ENCODE data around the gene FXYD3.

GRCh38 chr19:35070471-35070870 lies 45.2 kb upstream of the FXYD3 start:
- no peak for TF ChIP-seq CTCF (IDR thresholded peaks at IDR 0.05; ENCODE audit: low read depth, low read length, missing input control)
- no peak for TF ChIP-seq GABPA (IDR thresholded peaks at IDR 0.05 in 1 of 2, conservative IDR thresholded peaks at IDR 0.05 in 1 of 2)
- TF ChIP-seq RAD21 (IDR thresholded peaks at IDR 0.05) = no peak
- TF ChIP-seq YY1 (IDR thresholded peaks at IDR 0.05) = no peak
- TF ChIP-seq, protein P1, sequence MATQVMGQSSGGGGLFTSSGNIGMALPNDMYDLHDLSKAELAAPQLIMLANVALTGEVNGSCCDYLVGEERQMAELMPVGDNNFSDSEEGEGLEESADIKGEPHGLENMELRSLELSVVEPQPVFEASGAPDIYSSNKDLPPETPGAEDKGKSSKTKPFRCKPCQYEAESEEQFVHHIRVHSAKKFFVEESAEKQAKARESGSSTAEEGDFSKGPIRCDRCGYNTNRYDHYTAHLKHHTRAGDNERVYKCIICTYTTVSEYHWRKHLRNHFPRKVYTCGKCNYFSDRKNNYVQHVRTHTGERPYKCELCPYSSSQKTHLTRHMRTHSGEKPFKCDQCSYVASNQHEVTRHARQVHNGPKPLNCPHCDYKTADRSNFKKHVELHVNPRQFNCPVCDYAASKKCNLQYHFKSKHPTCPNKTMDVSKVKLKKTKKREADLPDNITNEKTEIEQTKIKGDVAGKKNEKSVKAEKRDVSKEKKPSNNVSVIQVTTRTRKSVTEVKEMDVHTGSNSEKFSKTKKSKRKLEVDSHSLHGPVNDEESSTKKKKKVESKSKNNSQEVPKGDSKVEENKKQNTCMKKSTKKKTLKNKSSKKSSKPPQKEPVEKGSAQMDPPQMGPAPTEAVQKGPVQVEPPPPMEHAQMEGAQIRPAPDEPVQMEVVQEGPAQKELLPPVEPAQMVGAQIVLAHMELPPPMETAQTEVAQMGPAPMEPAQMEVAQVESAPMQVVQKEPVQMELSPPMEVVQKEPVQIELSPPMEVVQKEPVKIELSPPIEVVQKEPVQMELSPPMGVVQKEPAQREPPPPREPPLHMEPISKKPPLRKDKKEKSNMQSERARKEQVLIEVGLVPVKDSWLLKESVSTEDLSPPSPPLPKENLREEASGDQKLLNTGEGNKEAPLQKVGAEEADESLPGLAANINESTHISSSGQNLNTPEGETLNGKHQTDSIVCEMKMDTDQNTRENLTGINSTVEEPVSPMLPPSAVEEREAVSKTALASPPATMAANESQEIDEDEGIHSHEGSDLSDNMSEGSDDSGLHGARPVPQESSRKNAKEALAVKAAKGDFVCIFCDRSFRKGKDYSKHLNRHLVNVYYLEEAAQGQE (IDR thresholded peaks at IDR 0.05) = no peak
- no peak for TF ChIP-seq JUND (IDR thresholded peaks at IDR 0.05)
- TF ChIP-seq ZBTB33 (IDR thresholded peaks at IDR 0.05) = no peak

Measured in liver (tissue), 3 donors.